ENCODE data around the gene ALS2.

Gene ALS2

DNA sequence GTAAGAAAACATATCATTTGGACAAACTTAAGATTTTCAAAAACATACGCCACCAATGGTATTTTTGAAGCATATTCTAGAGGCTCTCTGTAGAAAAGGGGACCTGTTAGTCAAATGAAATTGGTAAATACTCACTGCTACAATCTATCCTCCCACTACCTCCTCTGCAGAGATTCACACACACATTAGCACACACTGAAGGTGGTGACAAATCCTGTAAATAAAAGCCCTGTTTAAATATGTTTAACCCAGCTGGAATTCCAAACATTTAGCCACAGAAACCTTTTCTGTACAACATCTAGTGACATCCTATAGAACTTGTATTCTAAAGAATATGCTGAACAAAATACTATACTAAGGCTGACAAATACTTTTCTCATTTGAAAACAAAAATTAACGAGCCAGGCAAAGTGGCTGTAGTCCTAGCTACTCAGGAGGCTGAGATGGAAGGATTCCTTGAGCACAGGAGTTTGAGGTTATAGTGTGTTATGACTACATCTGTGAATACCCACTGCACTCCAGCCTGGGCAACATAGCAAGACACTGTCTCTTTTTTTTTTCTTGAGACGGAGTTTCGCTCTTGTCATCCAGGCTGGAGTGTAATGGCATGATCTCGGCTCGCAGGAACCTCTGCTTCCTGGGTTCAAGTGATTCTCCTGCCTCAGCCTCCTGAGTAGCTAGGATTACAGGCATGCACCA lies 25.9 kb downstream of the ALS2 start:
- no peak for DNase-seq (ENCODE audit: low read depth)

DNA sequence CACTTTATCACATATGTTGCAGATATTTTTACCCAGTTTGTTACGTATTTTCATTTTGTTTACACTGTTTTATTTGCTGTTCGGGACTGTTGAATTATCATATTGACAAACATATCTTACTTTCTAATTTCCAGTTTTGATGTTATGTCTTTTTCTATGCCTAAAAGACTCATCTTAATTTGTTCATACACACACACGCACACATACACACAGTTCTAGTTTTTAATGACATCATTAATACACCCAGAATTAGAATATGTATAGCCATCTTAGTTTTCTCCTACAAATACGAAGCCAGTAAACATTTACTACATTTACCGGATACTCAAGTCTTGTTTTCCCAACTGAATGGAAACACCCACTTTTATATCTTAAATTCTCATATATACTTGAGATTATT lies 29.2 kb downstream of the ALS2 start:
- DNase-seq (ENCODE audit: low read depth), result no peak

DNA sequence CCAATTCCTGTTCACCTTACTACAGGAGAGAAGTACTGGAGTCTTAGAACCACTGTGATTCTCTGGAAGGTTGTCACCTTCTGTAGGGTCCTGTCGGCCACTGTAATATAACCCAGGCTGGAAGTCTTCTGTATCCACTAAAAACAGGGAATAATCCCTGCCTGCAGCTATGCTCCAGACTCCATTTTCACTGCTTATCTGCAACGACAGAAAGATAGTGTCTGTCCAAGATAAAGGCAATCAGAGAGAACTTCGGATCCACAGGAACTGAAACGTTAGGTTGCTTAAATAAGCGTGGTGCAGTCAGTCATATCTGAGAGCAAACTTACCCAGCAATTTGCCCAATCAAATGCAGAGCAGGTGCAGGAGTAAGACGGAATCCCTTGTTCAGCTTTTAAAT lies 34.2 kb downstream of the ALS2 start:
- no peak for DNase-seq (ENCODE audit: low read depth)

DNA sequence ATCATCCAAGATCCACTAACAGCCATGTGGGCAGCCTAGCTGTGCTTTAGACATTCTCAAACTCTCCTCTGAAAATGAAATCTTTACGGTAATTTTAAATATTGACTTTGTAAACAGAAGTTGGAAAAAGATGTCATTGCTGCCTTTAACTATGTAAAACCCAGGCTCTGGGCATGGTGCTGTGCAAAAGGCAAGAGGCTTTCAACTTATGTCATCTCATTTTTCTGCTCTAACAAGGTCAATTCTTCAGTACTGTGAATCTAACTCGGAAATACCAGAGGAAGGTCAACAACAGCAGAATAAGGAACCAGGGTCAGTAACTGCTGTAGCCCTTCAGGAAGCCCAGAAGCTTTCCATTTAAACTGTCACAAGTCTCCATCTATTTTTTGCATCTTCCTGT lies 45.2 kb downstream of the ALS2 start:
- DNase-seq (ENCODE audit: low read depth), result no peak

DNA sequence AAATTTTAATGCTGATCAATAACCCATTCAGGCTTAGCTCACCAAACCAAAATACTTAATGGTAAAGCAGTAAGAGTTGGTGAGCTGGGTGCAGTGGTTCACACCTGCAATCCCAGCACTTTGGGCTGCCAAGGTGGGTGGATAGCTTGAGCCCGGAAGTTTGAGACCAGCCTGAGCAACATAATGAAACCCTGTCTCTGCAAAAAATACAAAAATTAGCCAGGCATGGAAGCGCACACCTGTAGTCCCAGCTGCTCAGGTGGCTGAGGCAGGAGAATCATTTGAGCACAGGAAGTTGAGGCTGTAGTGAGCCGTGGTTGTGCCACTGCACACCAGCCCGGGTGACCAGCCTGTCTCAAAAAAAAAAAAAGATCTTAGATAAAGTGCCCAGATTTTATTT lies 46.6 kb downstream of the ALS2 start:
- no peak for DNase-seq (ENCODE audit: low read depth)

DNA sequence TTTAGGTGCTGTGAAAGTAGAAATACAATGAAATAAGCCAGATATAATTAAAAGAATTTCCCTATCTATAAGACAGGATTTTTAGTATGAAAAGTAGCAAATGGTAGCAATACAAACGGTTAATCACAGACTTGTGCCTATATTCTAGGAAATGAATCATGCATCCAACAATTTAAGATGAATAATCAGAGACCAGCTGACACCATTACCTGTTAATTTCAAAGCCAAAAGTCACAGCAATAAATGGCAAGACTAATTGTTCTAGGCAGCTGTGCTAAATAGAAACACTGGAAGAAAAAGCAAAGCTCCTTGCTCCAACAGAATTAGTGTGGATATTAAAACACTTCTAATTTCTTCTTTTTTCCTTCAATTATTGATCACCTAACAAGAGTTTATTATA lies 47.2 kb downstream of the ALS2 start:
- no peak for DNase-seq (ENCODE audit: low read depth)

DNA sequence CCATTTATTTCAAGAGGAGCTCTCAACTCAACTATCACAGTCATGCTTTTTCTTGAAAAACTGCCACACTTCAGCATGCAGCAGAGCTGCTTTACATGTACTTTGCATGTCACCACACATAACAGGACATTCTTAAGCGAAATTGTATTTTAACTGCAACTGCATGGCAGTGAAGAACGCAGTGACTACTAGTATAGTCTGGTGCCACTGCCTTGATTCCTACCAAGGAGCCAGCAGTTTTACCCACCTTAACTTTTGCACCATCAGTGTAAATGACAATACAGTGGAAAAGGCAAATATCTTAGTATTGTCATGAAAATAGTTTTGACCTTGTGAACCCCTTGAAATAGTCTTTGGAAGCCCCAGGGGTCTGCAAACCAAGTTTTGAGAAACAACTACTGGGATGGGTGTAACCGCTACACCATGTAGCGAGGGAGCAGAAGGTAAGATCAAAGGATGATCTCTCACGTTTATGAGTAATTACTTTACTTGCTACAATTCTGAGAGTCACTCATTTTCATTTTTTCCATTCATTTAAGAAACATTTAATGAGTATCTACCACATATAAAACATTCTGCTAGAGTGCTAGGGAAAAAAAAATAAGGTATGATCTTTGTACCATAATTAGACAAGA lies 50.0 kb downstream of the ALS2 start:
- DNase-seq (ENCODE audit: low read depth), result no peak

DNA sequence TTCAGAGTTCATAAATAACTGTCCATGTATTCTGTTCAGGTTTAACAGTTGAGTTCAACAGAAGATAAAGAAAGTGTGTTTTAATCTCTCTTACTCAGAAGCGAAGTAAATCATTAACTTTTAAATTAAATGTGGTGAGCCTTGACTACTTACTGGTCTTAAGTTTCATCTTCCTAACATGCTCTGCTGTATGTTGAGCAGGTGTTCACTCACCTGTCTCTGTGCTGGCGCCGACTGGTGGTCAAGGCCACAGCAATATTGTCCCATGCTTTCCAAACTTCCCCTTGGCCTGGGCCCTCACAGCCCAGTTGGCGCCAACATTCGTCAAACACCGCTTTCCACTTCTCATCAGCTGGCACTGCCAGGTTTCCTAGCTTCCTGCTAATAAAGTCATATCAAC lies 65.3 kb downstream of the ALS2 start:
- DNase-seq (ENCODE audit: low read depth), result no peak

DNA sequence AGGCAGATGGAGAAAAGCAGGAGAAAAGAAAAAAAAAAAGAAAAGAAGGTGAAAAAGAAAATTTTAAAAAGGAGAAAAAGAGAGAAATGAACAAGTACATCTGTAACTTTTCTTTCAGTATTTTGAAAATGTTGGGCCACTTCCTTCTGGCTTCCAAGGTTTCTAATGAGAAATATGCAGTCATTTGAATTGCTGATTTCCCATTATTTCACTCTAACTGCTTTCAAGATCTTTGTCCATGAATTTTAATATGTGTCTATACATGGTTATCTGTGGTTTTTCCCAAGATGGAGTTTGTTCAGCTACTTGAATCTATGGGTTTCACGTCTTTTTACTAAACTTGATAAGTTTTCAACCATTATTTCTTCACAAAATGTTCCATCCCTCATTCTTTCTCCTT lies 68.0 kb downstream of the ALS2 start:
- no peak for DNase-seq (ENCODE audit: low read depth)

DNA sequence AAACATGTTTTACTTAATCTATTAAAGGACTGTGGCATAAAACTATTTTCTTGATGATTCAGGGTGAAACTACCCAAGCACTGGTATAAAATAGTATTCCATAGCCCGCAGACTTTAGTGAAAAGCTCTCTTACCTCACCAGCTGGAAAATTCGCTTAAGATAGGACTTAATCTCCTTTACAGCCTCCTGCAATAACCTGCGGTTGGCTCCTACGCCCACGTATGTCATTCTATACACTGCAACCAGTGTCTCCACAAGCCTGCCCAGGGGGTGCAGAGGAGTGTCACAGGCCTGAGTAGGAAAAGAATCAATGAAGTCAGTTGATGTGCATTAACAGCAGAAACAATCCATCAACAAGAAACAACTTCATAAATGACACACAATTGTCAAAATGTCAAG lies 71.0 kb downstream of the ALS2 start:
- DNase-seq (ENCODE audit: low read depth), result no peak

DNA sequence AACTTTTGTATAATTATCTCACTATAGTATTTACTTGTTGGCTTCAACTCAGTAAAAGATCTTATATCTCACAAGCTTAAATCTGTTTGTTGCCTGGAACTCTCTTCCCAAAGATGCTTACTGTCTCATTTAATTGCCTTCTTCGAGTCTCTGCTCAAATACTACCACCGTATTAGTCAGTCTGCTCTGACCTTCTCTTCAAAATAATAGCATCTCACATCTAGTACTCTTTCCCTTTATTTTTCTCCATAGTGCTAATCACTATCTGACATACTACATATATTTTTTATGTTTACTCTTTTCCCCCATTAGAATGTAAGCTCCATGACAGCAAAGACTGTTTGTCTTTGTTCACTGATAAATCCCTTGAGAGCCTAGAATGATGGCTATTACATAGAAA lies 71.7 kb downstream of the ALS2 start:
- no peak for DNase-seq (ENCODE audit: low read depth)

DNA sequence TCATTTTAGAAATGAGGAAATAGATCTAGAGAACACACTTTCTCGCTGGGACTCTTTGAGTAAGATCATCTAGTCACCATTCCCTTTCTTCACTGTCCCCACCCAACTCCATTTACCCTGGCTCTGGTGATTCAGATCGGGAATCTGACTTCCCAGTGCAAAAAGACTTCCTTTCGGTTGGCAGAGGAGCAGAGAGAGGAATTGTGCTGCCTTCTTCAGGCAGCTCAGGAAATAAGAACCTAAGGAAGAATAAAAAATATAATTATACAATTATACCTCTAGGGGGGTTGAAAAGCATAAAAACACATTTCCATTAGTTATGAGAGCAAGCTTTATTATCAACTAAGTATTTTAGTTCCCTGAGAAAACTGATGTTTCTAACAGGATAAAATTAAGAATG lies 73.0 kb downstream of the ALS2 start:
- no peak for DNase-seq (ENCODE audit: low read depth)

DNA sequence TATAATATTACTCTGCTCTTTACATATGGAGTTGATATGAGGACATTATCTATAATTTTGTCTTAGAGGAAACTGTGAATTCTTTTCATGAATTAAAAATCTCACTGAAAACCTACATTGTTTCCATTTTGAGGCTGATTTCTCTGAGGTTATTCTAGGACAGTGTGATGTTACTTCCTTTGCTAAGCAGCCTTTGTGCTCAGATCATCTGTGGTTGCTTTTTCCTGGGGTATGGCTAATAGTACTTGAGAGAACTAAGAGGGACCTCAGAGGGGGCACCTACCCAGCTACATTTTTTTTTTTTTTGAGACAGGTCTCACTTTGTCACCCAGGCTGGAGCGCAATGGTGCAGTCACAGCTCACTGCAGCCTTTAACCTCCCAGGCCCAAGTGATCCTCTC lies 73.6 kb downstream of the ALS2 start:
- no peak for DNase-seq (ENCODE audit: low read depth)

DNA sequence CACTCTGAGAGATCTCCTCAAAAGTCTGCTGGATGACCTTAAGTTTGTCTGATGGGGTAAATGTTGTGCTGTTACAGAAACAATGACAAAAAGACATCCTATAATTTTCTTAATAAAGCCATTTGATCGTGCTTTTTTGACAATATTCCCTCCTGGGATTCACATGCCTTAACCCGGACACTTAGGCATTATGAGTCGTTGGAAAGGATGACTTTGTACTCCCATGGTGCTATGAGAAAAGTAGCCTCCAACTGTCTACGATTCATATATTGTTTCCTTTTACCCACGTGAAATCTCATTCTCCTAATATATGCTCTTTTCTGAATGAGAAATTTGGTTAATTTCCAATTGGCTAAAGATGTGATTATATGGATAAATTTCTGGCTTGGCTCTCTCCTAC lies 76.2 kb downstream of the ALS2 start:
- no peak for DNase-seq (ENCODE audit: low read depth)

DNA sequence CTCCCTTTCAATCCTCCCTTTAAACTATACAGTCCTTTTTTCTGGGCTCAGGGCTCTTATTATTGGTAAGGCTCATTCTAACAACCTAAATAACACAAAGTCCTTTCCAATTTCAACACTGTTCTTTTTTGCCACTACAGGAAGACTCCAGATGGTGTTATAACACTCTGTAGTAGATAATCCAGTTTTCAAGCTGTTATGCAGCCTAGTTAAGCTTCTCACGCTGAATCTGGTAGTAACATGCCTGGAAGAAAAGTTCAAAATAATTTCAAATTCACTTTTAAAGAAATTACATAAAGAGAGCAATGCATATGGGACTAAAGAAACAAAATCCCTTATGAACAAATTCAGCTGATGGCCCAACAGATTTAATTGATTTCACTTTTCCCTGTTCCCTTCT lies 79.1 kb downstream of the ALS2 start:
- no peak for DNase-seq (ENCODE audit: low read depth)

DNA sequence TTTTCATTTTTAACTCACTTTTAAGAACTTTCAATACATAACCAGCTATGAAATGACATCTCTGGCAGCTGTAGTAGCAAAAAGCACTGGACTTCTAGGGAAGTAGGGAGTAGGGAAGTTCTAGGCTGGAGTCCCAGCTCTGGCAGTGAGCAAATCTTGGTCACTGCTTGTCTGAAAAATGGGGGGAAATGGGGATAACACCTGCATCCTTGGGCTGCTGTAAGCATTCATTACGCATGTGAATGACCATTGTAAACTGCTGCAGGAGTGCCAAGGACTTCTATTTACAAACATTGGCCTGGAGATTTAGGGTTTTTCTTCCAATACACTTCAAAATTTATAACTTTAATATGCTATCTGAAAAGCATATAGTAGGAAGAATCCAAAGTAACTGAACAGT lies 81.3 kb downstream of the ALS2 start:
- no peak for DNase-seq (ENCODE audit: low read depth)

DNA sequence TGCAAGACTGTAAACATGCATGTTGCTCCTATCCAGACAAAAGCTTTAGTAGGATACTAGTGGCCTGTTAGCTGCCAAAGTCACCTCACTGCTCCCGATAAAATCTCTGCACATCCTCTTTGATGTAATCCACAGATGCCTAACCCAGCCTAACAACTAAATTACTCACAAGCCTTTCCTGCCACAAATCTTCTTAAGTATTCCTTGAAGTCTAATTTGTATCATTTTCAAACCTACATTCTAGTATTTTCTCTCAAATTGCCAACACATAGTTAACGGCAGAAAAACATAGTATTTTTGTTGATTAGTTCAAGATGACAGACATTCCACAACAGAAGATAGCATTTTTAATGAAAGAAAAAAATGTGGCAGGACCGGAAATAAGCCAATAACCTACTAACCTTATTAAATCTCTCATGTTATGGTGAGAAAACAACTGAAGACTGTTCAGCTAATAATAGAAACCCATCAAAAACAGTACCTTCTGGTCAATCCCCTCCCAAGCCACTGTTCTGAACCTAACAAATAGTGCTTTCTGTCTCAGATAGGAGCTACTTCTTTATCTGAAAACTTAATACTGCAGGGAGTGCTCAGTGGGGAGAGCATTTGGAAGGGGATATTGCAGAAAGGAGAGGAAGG lies 82.0 kb downstream of the ALS2 start, which contains the start of gene MPP4:
Gene MPP4, minus strand, starts transcription at position 57 of the 639 bp plus-strand sequence. CDS start 4,690 bp downstream, outside the sequence.
- DNase-seq (ENCODE audit: low read depth), result no peak

DNA sequence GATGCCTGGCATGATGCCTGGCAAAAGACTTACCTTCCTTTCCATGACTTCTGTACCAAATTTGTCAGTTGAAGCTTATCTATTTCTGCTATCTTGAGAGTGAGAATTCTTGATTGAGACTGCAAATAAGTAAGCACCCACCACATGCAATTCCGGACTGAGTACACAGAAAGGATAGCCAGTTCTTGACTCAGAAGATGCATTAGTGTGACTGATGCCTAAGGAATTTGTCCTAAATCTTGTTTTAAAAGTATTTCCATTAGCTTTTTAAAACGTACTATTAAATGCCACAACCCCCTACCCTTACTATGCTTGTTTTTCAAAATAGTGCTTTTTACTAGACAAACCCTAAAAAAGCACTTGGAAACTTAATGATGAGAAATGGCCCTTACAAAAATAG lies 82.8 kb downstream of the ALS2 start:
- no peak for DNase-seq (ENCODE audit: low read depth)

DNA sequence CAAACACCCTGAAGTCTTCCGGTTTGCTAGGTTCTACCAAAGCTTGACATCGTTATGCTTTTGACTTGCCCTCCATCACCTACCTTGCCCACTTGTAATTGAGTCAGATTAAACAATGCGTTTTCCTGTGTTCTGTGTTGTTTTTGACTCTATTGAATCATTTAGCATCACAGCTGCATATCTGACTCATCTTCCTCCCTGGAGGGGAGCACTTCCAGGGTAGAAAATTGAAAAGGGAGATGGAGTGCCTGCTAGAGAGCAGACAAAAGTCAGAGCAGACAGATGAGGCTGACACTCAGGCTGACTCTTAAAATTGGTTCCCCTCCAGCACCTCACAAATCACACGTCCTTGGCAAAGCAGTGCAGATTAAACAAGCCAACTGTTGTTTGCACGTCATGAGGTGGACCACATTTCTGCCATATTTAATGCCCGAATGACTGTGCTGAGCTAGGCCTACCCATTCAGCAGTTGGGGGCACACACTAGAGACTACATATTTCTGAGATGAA lies 84.5 kb downstream of the ALS2 start:
- no peak for DNase-seq (ENCODE audit: low read depth)

DNA sequence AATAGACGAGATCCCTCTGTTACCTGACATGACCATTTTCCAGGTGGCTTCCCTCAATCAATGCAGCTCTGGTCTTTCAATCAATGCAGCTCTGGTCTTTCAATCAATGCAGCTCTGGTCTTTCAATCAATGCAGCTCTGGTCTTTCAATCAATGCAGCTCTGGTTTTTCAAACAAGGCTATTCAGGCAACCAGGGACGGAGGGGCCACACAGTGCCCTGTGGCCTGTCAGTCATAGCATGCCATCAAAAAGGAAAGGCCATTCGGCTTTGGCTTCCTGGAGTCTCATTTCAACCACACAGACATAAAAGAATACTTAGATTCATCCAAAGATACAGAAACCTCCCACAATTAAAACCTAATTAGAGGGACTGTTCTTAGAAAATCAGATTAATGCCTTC lies 95.6 kb downstream of the ALS2 start:
- no peak for DNase-seq (ENCODE audit: low read depth)

DNA sequence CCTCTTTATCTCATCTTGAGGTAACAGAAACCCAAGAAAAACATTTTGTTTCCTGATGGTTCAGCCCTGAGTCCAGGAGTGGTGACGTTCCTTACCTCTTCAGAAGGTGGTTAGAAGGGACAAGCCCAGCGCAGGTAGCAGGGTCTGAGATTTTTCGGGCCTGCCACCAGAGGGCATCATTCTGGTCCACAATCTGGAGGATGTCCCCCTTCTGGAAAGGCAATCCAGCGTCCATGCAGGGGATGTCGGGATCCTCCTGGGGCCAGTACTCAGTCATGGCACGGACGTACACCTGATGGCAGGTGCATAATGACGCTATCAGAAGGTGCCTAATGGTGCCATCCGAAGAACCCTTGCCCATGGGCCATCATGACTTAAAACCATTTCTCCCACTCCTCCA lies 100.0 kb downstream of the ALS2 start:
- no peak for DNase-seq (ENCODE audit: low read depth)

DNA sequence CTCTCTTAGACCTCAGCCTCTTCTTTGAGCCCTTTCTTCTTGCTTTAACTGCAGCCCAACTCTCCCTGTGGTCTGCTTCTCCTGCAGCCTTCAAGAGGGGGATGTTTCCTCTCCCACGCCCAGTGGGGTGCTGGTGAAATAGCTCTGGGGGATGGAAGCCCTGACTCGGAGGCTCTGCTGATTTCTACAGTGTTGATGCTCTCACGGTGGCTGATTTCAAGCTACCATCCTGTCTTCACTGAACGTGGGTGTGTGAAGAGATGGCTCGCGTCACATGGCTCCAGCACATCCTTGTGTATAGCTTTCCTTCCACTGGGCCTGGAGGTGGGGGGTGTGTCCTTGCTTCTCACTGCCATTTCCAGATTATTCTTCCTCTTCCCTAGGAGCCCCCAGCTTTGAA lies 102.3 kb downstream of the ALS2 start:
- DNase-seq (ENCODE audit: low read depth), result no peak

DNA sequence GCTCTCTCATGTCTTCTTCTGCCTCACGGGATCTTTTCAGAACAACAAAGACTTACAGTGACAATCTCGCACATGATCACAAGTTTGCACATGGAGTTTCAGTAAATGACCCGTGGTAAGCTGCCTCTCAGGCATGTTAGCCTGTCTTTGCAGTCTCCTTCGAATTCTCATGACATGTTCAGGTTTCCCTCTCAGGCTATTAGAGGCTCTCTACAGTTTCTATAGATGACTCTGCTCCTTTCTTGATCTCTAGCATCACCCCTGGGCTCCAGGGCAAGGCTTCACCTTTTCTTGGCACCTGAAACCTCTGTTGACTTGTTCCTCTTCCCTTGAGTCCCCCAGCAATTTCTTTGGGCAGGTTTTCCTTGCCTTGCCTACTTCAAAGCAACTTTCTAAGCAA lies 105.3 kb downstream of the ALS2 start:
- DNase-seq (ENCODE audit: low read depth), result no peak

Measured in stimulated activated CD8-positive, alpha-beta memory T cell treated with anti-CD3 and anti-CD28 coated beads, Interleukin-12 subunit alpha, Interleukin-12 subunit beta, amount 100 ng/mL, for 1 hour (primary cell).